Stimulated activated naive CD8-positive, alpha-beta T cell treated with anti-CD3 and anti-CD28 coated beads, Interleukin-15, Interleukin-2, amounts not matched to agents 100 U/mL and 50 U/mL, for 24 hours (primary cell): ENCODE results near the gene HARS1.
"Not testable (repeated sequence)": the region's sequence is repeated elsewhere in the genome, so short reads cannot be mapped to it uniquely, and the experiment has no call there.

Experiments
- ATAC-seq: fragments of 150-1000 bp; cut with Tn5 transposase; one replicate; pipeline ENCODE4 v1.10.0; 2021
- DNase-seq: peaks from one replicate; pipeline ENCODE4 v3.0.0; 2021

Gene HARS1

GRCh38 chr5:140677947-140678346 lies 13.2 kb downstream of the HARS1 start:
- ATAC-seq = no peak
- DNase-seq = no peak

- ATAC-seq = no peak
These were observed 16.5 kb downstream of the HARS1 start for GRCh38 chr5:140674629-140675028.

GRCh38 chr5:140674211-140674610 lies 17.0 kb downstream of the HARS1 start:
- DNase-seq (no peak), ATAC-seq (no peak)

More at GRCh38 chr5:140674629-140675028, 16.5 kb downstream of the HARS1 start:
- no peak for DNase-seq

GRCh38 chr5:140673187-140673976 lies 17.8 kb downstream of the HARS1 start, which contains the start of gene DND1:
TSS of gene DND1 (minus strand) at chr5:140673576. CDS start at chr5:140673542, 34 bp downstream.
- ATAC-seq (peak; percentile 4), DNase-seq (no peak)

GRCh38 chr5:140672455-140673186 lies 18.5 kb downstream of the HARS1 start:
- ATAC-seq (peak; percentile 7), DNase-seq (peak; percentile 21)

- no peak for ATAC-seq
- no peak for DNase-seq
These were observed 19.6 kb downstream of the HARS1 start for GRCh38 chr5:140671472-140672125.

DNA sequence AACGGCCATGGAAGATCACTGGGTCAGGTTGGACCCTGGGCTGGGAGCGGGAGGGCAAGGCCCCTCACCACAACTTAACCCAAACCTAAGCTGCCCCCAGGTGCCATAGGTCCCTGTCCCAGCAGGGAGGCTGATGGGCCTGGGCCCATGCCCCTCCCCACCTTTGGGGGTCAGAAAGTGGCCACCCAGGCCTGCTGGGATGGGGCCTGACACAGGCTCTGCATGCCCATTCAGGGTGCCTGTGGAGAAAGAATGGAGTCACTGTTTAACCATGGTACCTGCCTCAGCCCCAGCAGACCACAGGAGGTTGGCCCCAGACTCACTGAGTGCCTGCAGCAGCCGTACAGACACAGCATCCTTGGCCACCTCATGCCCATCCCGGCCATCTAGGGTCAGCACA lies 20.1 kb downstream of the HARS1 start:
- not testable (repeated sequence) for DNase-seq, ATAC-seq

- DNase-seq = peak; percentile 97
- peak; percentile 96 for ATAC-seq
These were observed 26.6 kb downstream of the HARS1 start, which contains the start of gene WDR55 for GRCh38 chr5:140664359-140665119. TSS of gene WDR55 (plus strand) at chr5:140664904. CDS start at chr5:140664913, 9 bp downstream.

DNA sequence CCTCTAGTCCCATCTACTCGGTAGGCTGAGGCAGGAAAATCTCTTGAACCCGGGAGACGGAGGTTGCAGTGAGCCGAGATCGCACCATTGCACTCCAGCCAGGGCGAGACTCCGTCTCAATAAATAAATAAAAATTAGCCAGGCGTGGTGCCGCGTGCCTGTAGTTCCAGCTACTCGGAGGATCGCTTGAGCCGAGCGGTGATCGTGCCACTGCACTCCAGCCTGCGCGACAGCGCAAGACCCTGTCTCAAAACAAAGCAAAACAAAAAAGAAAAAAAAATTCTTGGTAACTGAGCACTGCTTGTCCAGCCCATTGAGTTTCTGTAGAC lies 27.2 kb downstream of the HARS1 start:
- no peak for ATAC-seq

GRCh38 chr5:140660371-140660770 lies 30.8 kb downstream of the HARS1 start:
- DNase-seq, ATAC-seq: not testable (repeated sequence)

More for the DNA sequence above, 27.2 kb downstream of the HARS1 start:
- DNase-seq = no peak

DNA sequence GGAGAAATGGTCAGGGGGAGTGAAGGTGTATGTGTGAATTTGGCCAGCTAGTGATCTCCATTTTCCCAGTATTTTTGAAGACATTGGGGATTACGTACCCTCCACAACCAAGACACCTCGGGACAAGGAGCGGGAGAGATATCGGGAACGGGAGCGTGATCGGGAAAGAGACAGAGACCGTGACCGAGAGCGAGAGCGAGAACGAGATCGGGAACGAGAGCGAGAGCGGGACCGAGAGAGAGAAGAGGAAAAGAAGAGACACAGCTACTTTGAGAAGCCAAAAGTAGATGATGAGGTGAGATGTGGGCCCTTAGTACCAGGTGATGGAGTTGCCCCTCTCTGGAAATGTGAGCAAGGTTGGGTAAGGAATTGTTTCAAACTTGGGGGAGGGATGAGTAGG lies 32.3 kb downstream of the HARS1 start:
- ATAC-seq (no peak), DNase-seq (no peak)

DNA sequence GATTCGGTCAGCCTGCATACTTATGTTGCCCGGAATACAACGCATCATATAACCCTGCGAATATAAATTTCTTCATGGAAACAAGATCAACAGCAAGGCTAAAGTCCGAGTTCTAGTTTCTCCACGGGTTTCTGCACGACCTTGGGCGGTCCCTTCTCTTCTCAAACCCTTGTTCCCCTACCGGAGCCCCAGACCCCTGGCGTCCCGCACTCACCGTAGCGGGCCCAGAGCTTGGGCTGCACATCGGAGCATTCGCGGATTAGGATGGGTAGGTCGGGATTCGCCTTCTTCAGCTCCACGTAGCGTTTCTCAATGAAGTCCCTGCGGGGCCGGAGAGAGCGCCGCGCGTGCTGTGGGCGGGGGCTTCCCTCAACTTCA lies 44.1 kb downstream of the HARS1 start:
- no peak for DNase-seq
- no peak for ATAC-seq

DNA sequence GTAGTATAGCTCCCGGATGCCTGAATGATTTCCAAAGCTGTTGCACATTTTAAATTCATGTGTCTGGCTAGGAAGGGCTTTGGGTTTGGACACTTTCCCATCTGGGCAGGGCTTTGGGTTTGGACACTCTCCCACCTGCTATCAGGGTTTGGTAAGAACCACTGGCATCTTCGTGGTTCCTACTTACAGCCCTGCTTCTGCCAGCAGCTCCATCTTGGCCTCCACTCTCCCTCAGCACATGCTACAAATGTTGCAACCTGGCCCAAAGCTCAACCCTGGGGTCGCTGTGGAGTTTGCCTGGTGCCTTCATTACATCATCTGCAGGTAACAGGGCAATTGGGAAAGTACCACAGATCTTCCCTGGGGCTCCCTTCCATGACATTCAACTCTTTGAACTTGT lies 48.5 kb downstream of the HARS1 start:
- ATAC-seq (no peak), DNase-seq (no peak)

GRCh38 chr5:140641716-140642115 lies 49.5 kb downstream of the HARS1 start:
- ATAC-seq (no peak), DNase-seq (no peak)

GRCh38 chr5:140639148-140639981 lies 51.8 kb downstream of the HARS1 start, which contains the start of gene TMCO6:
TSS of gene TMCO6 (plus strand) at chr5:140639451. CDS start at chr5:140639528, 77 bp downstream.
- ATAC-seq = peak; percentile 93
- DNase-seq = peak; percentile 99

DNA sequence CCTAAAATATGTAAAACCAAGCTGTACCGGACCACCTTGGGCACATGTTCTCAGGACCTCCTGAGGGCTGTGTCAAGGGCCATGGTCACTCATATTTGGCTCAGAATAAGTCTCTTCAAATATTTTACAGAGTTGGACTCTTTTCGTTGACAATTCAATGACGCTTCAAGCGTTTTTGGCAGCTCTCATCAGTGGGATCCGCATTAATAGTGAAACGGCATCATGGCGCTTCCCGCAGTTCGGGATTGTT lies 52.3 kb downstream of the HARS1 start:
- DNase-seq, ATAC-seq: not testable (repeated sequence)

DNA sequence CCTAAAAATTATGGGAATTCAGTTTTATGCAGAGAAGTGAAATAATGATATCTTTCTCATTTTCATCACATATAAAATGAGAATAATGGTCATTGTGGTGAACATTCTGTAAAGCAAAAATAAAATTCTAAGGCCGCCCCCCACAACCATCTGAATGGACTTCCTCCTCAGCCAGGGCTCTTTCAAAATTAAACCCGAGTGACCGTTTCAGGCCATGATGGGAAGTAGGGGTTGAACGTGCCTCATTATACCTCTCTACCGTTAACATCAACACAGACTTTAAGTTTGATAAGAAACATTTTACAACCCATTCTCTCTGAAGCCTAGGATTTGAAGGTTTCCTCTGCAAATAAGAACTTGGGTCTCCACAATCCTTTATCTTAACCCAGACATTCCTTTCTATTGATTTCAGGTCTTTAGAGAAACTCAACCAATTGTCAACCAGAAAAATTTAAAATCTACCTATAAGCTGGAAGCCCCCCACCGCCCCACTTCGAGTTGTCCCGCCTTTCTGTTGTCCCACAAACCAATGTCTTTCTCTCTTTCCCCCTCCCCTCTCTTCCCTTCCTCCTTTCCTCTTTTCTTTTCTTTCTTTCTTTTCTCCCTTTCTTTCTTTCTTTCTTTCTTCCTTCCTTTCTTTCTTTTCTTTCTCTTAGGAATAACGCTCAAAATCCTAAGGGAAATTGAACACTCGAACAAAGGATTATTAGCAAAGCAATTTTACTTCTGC lies 53.6 kb downstream of the HARS1 start:
- ATAC-seq (no peak), DNase-seq (no peak)

DNA sequence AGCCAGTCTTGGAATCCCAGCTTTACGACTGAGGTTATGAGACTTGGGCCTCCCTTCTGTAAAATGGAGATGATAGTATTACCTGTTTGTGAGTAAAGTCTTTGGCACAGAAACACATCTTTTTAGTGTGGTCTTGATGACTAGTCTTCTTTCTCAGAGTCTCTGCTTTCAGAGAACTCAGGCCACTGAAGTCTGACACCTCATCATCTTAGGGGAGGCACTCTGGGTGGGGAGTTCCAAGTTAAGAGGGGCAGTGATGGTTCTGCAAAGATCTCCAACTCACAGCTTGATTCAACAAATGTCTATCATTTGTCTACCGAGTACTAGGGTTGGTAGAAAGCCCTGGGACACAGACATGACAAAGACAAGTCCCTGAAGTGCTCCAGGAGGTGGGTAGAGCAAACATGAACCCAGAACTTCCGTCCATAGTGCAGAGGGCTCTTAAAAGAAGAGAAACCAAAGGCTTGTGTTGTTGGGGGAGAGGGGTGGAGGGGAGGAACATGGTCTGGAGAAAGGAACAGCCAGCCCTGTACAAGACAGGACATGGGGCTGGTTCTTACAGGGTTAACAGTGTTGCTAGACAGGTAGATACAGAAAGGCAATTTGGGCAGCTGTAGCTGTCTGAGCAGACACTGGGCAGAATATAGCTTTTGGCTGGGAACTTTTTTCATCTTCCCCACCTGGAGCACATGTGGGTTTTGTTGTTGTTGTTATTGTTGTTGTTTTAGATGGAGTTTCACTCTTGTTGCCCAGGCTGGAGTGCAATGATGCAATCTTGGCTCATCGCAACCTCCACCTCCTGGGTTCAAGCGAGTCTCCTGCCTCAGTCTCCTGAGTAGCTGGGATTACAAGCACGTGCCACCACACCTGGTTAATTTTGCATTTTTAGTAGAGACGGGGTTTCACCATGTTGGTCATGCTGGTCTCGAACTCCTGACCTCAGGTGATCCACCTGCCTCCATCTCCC lies 55.6 kb downstream of the HARS1 start:
- ATAC-seq = no peak
- DNase-seq = no peak

GRCh38 chr5:140634103-140634502 lies 57.1 kb downstream of the HARS1 start:
- DNase-seq (no peak), ATAC-seq (no peak)
